Measurements from ENCODE around the gene PYROXD2. TPM values are rescaled to one million over a fixed set of nuclear protein-coding genes. Genes with fewer than 3 reads are reported as not detected.

Gene PYROXD2
- total RNA-seq, 1 donor = 6.5 TPM

- TF ChIP-seq CTCF (IDR thresholded peaks at IDR 0.05; ENCODE audit: insufficient read depth, low read length) = no peak
- no peak overlapping the region for H3K4me3 ChIP-seq (ENCODE audit: low read depth, low read length)
- no peak for DNase-seq (ENCODE audit: low read depth)
These were observed 20.2 kb upstream of the PYROXD2 start for GRCh38 chr10:98435178-98435577.

GRCh38 chr10:98433881-98434732 lies 19.1 kb upstream of the PYROXD2 start:
- DNase-seq (ENCODE audit: low read depth) = no peak
- no peak for TF ChIP-seq CTCF (IDR thresholded peaks at IDR 0.05; ENCODE audit: insufficient read depth, low read length)

GRCh38 chr10:98433371-98433770 lies 18.4 kb upstream of the PYROXD2 start:
- no peak overlapping the region for H3K4me3 ChIP-seq (ENCODE audit: low read depth, low read length)
- no peak for DNase-seq (ENCODE audit: low read depth)
- TF ChIP-seq CTCF (IDR thresholded peaks at IDR 0.05; ENCODE audit: insufficient read depth, low read length) = no peak

More at GRCh38 chr10:98433881-98434732, 19.1 kb upstream of the PYROXD2 start:
- no peak overlapping the region for H3K4me3 ChIP-seq (ENCODE audit: low read depth, low read length)

- H3K4me3 ChIP-seq (ENCODE audit: low read depth, low read length) = no peak overlapping the region
- no peak for TF ChIP-seq CTCF (IDR thresholded peaks at IDR 0.05; ENCODE audit: insufficient read depth, low read length)
- no peak for DNase-seq (ENCODE audit: low read depth)
These were observed 17.3 kb upstream of the PYROXD2 start for GRCh38 chr10:98432330-98432729.

GRCh38 chr10:98431016-98431415 lies 16.0 kb upstream of the PYROXD2 start:
- no peak overlapping the region for H3K4me3 ChIP-seq (ENCODE audit: low read depth, low read length)
- no peak for DNase-seq (ENCODE audit: low read depth)
- TF ChIP-seq CTCF (IDR thresholded peaks at IDR 0.05; ENCODE audit: insufficient read depth, low read length) = no peak

- H3K4me3 ChIP-seq (ENCODE audit: low read depth, low read length) = no peak overlapping the region
- DNase-seq (ENCODE audit: low read depth) = no peak
- no peak for TF ChIP-seq CTCF (IDR thresholded peaks at IDR 0.05; ENCODE audit: insufficient read depth, low read length)
These were observed 15.4 kb upstream of the PYROXD2 start for GRCh38 chr10:98430427-98430826.
